HG02840 (cell line): Measurements from ENCODE around the gene OR2D3.
"Not testable (repeated sequence)": the region's sequence is repeated elsewhere in the genome, so short reads cannot be mapped to it uniquely, and the experiment has no call there.

Experiments used
- ATAC-seq: cut with Tn5 transposase; IDR thresholded peaks from one replicate; pipeline ENCODE4 v1.9.1; 2021; ENCODE audit warnings: mild to moderate bottlenecking, moderate library complexity, moderate number of reproducible peaks; ENCODE audit not compliant: unreplicated experiment, low FRiP score

Gene OR2D3

GRCh38 chr11:6927030-6927617 lies 6.3 kb downstream of the OR2D3 start:
- peak; percentile 68 for ATAC-seq

DNA sequence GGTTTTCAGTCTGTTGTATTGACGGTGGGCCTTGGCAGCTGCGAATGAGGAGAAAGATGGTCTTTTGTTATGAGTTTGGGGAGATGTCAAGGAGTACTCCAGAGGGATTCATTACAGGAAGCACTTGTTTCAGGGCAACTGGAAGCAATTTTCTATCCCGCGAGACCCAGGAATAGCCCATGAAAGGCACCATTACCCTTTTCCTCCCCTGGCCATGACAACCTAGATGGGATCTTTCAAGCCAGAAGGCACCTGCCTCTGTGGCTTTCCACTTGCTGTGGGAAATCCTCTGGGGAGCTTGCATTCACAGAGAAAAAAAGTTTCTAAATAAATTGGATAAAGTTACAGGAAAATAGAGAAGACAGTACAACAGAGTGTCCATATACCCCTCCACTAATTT lies 8.1 kb downstream of the OR2D3 start:
- ATAC-seq: no peak

DNA sequence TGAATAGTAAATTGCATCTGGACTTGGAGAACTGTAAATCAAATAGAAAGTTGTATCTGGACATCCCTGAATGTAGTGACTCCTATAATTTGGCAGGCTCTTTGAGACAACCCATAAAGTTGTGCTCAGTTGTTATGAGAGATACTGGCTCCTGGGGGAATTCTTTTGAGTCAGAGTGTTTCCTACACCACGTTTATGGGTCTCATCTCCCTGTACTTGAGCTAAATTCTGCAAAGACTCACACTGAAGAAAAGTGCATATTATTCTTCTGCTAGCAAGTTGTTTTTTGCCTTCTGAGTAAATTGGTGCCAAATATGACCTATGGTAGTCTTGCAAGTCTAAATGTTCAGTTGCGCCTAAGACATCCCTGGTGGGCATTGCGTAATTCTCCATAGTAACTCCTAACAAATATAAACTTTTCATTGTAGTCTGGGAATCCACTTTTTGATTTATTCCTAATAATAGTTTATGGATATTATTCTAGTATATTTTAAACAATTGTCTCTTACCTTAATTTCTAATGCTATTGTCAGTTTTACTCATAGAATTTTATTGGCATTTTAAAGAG lies 10.4 kb downstream of the OR2D3 start:
- no peak for ATAC-seq

GRCh38 chr11:6932145-6932544 lies 11.3 kb downstream of the OR2D3 start:
- no peak for ATAC-seq

DNA sequence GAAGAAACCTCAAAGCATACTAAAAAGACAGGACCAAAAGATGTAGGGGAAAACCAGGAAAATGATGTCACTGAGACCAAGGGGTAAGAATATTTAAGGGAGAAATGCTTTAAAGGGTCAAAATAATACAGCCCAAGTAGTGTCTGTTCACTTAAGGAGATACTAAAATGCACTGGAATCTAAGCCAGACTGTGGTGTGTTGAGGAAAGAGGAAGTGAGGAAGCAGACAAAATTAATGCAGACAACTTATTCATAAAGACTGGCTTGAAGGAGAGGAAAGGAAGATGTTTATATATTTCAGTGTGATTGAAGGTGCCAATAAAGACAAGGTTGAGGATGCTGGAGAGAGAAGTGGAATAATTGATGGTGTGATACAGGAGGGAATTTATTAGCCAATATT lies 21.2 kb downstream of the OR2D3 start:
- no peak for ATAC-seq

- no peak for ATAC-seq
These were observed 22.3 kb downstream of the OR2D3 start for GRCh38 chr11:6943131-6943530.

DNA sequence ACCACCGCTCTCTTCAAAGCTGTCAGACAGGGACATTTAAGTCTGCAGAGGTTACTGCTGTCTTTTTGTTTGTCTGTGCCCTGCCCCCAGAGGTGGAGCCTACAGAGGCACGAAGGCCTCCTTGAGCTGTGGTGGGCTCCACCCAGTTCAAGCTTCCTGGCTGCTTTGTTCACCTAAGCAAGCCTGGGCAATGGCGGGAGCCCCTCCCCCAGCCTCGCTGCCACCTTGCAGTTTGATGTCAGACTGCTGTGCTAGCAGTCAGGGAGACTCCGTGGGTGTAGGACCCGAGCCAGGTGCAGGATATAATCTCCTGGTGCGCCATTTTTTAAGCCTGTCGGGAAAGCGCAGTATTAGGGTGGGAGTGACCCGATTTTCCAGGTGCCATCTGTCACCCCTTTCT lies 33.4 kb downstream of the OR2D3 start:
- not testable (repeated sequence) for ATAC-seq

DNA sequence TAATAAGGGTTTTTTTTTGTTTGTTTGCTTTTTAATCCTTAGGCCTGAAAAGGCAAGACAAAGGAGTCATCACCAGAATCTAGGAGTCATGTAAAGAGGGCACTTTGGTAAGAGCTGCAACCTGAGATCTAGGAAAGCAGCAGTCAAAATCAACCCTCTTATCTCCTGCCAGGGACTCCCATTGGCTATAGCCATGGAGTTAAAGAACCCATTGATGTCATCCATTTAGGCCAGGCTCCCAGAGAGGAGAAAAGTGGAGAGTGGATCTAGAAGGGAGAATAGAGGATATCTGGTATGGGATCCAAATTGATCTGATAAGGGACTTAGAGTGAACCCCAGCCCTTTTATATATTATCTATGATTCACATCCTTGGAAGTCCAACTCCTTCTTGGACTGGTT lies 41.3 kb downstream of the OR2D3 start:
- no peak for ATAC-seq

DNA sequence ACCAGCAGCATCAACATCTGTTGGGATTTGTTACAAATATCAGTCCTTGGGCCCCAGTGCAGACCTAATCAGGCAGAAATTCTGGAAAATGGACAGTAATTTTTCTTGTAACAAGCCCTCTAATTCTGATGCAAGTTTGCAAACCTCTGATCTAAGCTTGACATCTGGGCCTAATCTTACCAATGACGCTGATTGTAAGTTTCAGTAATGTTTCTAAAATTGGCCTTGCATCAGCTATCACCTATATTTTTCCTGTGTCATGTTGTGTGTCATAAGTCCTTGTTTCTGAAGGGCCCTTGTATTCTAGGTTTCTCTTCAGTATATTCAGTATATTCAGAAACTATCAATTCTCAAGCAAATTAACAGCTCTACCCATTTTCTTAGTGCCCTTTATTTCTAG lies 41.9 kb downstream of the OR2D3 start:
- ATAC-seq: no peak

DNA sequence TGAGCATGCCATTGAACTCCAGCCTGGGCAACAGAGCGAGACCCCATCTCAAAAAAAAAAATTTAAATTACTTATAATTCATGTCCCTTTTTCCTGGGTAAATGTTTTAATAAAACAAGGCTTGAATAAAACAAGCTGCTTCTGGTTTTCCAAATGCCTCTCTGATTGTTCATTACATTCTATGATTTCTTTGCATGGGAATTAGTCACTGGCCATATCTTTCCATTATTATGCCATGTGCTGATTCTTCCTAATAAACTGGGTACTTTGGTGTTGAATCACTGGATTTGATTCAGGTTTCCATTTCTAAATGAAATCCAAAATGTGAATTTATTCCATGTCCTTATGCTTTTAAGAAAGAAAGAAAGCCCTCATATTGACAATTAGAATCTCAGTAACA lies 48.0 kb downstream of the OR2D3 start:
- ATAC-seq: no peak

- ATAC-seq: not testable (repeated sequence)
These were observed 49.1 kb downstream of the OR2D3 start for GRCh38 chr11:6969854-6970253.
